ENCODE measurements around the gene HIRIP3. TPM values are rescaled to one million over a fixed set of nuclear protein-coding genes. Genes with fewer than 3 reads are reported as not detected.
"Not testable (repeated sequence)": the region's sequence is repeated elsewhere in the genome, so short reads cannot be mapped to it uniquely, and the experiment has no call there.

HIRIP3 gene
- total RNA-seq, 1 experiment from 2014 or later = 15.0 TPM

- no peak for DNase-seq (ENCODE audit: low spot score)
- in situ Hi-C loops (cut with HindIII; ENCODE audit: low sequenced_read_pairs) = no loop called here
Observed at GRCh38 chr16:29972500-29972899, 22.9 kb downstream of the HIRIP3 start.

GRCh38 chr16:29971304-29971703 is 24.1 kb downstream of the HIRIP3 start:
- DNase-seq (ENCODE audit: low spot score) = no peak
- in situ Hi-C loops (cut with HindIII; ENCODE audit: low sequenced_read_pairs) = no loop called here

DNA sequence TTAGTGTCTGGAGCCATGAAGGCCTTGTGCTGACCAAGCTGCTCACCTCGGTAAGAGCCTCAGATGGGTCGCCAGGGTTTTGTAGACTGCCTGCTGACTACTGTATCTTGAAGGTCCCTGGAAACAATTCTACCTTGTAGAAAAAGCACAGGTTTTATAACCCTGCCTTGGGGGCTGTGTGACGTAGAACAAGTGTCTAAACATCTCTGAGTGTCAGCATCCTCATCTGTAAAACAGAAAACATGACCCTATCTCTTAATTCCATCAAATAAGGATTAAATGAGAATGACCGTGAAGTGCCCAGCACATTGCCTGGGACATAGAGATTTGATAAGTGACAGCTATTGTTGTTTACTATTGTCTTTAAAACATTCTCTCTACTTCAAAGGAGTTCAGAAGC is 27.2 kb downstream of the HIRIP3 start:
- in situ Hi-C loops (cut with HindIII; ENCODE audit: low sequenced_read_pairs) = no loop called here
- no peak for DNase-seq (ENCODE audit: low spot score)

DNA sequence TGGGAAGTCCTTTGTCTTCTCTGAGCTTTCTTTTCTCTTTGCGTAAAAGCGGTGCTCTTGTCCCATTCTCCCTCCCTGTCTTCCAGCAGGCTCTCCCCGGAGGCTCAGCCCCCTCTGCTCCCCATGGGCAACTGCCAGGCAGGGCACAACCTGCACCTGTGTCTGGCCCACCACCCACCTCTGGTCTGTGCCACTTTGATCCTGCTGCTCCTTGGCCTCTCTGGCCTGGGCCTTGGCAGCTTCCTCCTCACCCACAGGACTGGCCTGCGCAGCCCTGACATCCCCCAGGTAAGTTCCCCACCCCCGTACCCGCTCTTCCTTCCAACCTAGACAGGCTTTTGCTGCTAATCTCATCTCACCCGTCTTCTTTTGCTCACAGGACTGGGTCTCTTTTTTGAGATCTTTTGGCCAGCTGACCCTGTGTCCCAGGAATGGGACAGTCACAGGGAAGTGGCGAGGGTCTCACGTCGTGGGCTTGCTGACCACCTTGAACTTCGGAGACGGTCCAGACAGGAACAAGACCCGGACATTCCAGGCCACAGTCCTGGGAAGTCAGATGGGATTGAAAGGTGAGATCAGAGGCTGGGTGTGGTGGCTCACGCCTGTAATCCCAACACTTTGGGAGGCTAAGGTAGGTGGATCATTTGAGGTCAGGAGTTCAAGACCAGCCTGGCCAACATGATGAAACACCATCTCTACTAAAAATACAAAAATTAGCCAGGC is 32.2 kb downstream of the HIRIP3 start:
- in situ Hi-C loops (cut with HindIII; ENCODE audit: low sequenced_read_pairs) = no loop called here
- DNase-seq (ENCODE audit: low spot score) = no peak

DNA sequence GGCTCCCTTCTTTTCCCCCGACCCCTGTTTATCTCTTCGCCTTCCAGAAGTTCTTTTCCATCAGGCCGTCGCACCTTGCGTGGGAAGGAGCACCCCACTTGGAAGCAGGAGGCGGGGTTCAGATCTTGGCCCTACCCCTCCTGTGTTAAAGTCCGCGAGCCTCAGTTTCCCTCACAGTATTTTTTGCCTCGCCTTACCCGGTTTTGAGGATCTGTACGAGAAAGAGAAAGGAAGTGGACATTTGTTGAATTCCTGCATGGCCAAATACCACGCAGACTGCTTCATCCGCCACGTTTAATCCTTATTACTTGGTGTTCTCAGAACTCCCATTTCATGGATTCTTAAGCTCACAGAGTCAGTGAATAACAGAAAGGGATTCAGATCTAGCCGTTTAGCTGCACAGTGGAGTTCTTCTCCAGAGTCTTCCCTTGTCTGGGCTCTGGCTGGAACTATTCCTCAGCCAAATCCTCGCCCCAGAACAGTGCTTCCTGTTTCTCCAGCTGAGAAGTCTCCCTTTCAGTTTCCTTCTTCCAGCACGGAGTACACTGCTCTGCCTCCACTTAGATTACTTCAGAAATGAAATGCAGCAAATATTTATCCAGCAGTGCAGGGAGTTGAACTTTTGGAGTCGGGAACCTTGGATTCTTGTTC is 32.9 kb downstream of the HIRIP3 start:
- DNase-seq (ENCODE audit: low spot score) = peak; percentile 36

DNA sequence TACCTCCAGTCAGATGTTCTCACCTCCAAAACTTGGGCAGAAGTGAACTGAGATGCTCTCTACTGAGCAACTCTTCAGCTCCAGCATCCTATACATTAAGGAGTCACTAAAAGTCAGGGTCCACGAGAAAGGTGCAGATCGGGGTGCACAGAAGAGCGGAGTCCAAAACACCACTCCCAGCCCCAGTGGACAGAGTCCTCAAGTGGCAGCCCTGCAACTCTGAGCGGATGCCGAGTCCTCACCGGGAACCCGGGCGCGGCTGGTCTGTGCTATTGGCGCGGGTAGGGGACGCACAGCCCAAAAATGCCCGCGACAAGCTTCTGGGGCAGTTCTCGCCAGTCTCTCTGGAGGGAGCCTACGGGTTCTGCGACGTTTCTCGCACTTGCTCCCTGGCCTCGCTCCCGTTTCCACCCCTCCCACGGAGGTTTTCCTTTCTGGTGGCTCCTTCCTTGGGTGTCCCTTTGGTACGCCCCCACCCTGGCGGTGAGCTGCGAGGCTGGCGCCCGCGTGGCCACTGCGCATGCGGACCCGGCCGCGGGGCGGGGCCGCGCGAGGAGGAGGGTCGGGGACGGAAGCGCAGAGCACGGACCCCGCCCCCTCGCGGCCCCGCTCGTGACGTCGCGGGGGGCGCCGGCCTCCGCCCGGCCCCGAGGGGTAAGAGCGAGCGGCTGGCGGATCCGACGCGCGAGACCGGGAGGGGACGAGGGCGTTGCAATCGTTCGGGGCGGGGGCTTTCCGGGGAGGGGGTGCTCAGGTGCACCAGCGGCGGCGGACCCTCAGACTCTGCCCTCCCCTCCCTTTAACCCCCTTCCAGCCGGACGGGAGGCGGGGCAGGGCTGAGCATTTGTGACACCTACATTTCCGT is 33.7 kb downstream of the HIRIP3 start, which contains the start of gene TMEM219:
TSS of gene TMEM219 (plus strand) at position 601 of the 865 bp plus-strand sequence. CDS start 1,065 bp downstream, outside the sequence.
- peak; percentile 90 for DNase-seq (ENCODE audit: low spot score)
- in situ Hi-C loops (cut with HindIII; ENCODE audit: low sequenced_read_pairs) = no loop called here

More for the DNA sequence above, 32.9 kb downstream of the HIRIP3 start:
- in situ Hi-C loops (cut with HindIII; ENCODE audit: low sequenced_read_pairs) = no loop called here

GRCh38 chr16:29961127-29961478 is 34.3 kb downstream of the HIRIP3 start:
- no peak for DNase-seq (ENCODE audit: low spot score)
- in situ Hi-C loops (cut with HindIII; ENCODE audit: low sequenced_read_pairs) = no loop called here

DNA sequence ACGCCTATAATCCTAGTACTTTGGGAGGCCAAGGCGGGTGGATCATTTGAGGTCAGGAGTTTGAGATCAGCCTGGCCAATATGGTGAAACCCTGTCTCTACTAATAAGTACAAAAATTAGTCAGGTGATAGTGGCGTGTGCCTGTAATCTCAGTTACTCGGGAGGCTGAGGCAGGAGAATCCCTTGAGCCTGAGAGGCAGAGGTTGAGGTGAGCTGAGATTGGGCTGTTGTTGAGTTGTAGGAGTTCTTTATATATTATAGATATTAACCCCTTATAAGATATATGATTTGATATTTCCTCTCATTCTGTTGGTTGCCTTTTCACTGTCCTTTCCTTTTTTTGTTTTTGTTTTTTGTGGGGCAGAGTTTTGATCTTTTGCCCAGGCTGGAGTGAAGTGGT is 35.6 kb downstream of the HIRIP3 start:
- in situ Hi-C loops (cut with HindIII; ENCODE audit: low sequenced_read_pairs); DNase-seq (ENCODE audit: low spot score): not testable (repeated sequence)

DNA sequence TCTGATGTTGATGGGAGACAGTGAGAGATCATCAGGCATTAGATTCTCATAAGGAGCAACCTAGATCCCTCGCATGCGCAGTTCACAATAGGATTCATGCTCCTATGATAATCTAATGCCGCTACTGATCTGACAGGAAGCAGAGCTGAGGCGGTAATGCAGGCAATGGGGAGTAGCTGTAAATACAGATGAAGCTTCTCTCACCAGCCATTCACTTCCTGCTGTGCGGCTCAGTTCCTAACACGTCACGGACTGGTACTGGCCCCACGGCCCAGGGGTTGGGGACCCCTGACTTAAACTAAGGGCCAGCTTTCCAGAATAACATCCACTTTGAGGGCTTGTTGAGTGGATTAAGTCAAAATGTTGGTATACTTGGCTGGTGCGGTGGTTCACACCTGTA is 36.1 kb downstream of the HIRIP3 start:
- in situ Hi-C loops (cut with HindIII; ENCODE audit: low sequenced_read_pairs) = no loop called here
- no peak for DNase-seq (ENCODE audit: low spot score)

DNA sequence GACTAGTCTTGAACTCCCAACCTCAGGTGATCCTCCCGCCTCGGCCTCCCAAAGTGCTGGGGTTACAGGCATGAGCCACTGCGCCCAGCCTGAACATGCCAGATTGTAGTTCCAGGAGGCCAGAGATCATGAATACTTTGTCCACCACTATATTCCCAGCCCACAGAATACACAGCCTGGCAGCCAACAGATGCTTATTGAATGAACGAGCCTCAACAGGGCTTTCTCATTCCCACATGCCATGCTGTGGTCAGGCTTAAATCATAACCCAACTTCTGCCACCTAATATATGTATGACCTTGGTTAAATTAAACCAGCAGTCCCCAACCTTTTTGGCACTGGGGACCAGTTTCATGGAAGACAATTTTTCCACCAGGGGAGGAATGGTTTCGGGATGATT is 36.7 kb downstream of the HIRIP3 start:
- DNase-seq (ENCODE audit: low spot score) = no peak
- in situ Hi-C loops (cut with HindIII; ENCODE audit: low sequenced_read_pairs) = no loop called here

- in situ Hi-C loops (cut with HindIII; ENCODE audit: low sequenced_read_pairs) = no loop called here
- no peak for DNase-seq (ENCODE audit: low spot score)
Observed at GRCh38 chr16:29951625-29952365, 43.6 kb downstream of the HIRIP3 start.

- in situ Hi-C loops (cut with HindIII; ENCODE audit: low sequenced_read_pairs) = no loop called here
- no peak for DNase-seq (ENCODE audit: low spot score)
Observed at GRCh38 chr16:29950806-29951461, 44.5 kb downstream of the HIRIP3 start.

DNA sequence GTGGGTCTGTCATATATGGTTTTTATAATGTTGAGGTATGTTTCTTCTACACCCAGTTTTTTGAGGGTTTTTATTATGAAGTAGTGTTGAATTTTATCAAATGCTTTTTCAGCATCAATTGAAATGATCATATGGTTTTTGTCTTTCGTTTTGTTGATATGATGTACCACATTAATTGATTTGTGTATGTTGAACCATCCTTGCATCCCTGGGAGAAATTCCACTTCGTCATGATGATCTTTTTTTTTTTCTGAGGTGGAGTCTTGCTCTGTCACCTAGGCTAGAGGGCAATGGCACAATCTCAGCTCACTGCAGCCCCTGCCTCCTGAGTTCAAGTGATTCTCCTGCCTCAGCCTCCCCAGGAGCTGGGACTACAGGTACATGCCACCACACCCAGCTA is 47.5 kb downstream of the HIRIP3 start:
- in situ Hi-C loops (cut with HindIII; ENCODE audit: low sequenced_read_pairs) = no loop called here
- DNase-seq (ENCODE audit: low spot score) = no peak

DNA sequence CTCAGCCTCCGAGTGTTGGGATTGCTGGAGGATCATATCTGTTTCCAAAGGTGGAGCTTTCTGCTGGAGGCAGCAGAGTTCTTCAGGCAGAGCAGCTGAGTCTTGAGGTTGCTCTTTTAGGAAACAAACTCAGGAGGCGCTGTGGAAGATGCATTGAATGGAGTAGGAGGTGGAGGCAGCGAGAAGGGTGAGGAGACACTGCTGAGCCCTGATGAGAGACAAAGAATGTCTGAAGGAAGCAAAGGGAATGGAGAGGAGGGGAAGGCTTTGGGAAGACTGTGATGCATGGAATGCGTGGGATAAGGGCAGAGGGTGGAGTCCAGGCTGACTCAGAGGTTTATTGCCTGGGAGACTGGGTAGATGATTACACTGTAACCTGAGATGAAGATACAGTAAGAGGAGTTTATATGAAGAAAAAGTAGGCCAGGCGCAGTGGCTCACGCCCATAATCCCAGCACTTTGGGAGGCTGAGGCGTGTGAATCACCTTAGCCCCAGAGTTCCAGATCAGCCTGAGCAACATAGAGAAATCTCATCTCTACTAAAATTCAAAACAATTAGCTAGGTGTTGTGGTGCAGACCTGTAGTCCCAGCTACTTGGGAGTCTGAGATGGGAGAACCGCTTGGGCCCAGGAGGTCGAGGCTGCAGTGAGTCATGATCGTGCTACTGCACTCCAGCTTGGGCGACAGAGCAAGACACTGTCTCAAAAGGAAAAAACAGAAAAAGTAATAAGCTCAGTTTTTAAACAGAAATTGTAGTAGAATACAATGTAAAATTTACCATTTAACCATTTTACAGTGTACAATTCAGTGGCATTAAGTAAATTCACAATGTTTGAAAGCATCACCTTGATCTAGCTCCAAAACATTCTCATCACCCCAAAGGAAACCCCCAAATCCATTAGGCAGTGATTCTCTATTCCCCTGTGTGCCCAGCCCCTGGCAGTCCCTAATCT is 51.3 kb downstream of the HIRIP3 start:
- in situ Hi-C loops (cut with HindIII; ENCODE audit: low sequenced_read_pairs) = no loop called here
- DNase-seq (ENCODE audit: low spot score) = peak; percentile 39
